HG03521 (cell line): Measurements from ENCODE around the gene PSMD4.
A peak's percentile ranks its signal among the peaks of the same experiment; 100 is the strongest.
"Not testable (repeated sequence)": the region's sequence is repeated elsewhere in the genome, so short reads cannot be mapped to it uniquely, and the experiment has no call there.

ENCODE experiments used
- ATAC-seq: cut with Tn5 transposase; IDR thresholded peaks from one replicate; pipeline ENCODE4 v1.9.1; 2021; ENCODE audit warnings: mild to moderate bottlenecking, moderate library complexity; ENCODE audit not compliant: unreplicated experiment

Gene PSMD4

GRCh38 chr1:151267760-151268159 lies 13.2 kb downstream of the PSMD4 start:
- no peak for ATAC-seq

- ATAC-seq, result no peak
These were observed 19.5 kb downstream of the PSMD4 start for GRCh38 chr1:151273924-151274466.

GRCh38 chr1:151275341-151275740 lies 20.8 kb downstream of the PSMD4 start:
- ATAC-seq, result not testable (repeated sequence)

GRCh38 chr1:151277249-151277648 lies 22.7 kb downstream of the PSMD4 start:
- ATAC-seq, result no peak

- peak; percentile 33 for ATAC-seq
These were observed 26.9 kb downstream of the PSMD4 start for GRCh38 chr1:151281225-151281968.

- ATAC-seq, result peak; percentile 86
These were observed 27.7 kb downstream of the PSMD4 start, which contains the start of gene ZNF687 for GRCh38 chr1:151281969-151282882. ZNF687 (plus strand) TSS chr1:151282299; CDS start chr1:151286292, 3,993 bp downstream.

GRCh38 chr1:151282883-151283725 lies 28.6 kb downstream of the PSMD4 start:
- ATAC-seq, result no peak

GRCh38 chr1:151284013-151284577 lies 29.6 kb downstream of the PSMD4 start:
- no peak for ATAC-seq

- no peak for ATAC-seq
These were observed 32.2 kb downstream of the PSMD4 start for GRCh38 chr1:151286619-151287340.

- no peak for ATAC-seq
These were observed 32.8 kb downstream of the PSMD4 start for GRCh38 chr1:151287341-151287699.

GRCh38 chr1:151287767-151288500 lies 33.4 kb downstream of the PSMD4 start:
- ATAC-seq, result no peak

GRCh38 chr1:151288502-151288901 lies 34.0 kb downstream of the PSMD4 start:
- ATAC-seq, result no peak

GRCh38 chr1:151289080-151289935 lies 34.8 kb downstream of the PSMD4 start:
- no peak for ATAC-seq

GRCh38 chr1:151289991-151290708 lies 35.6 kb downstream of the PSMD4 start:
- no peak for ATAC-seq

- ATAC-seq, result no peak
These were observed 36.3 kb downstream of the PSMD4 start for GRCh38 chr1:151290709-151291303.

- ATAC-seq, result no peak
These were observed 37.9 kb downstream of the PSMD4 start for GRCh38 chr1:151292207-151293030.
